HG03139 (cell line): ENCODE data around the gene TMCO2.
A peak's percentile ranks its signal among the peaks of the same experiment; 100 is the strongest.
"Not testable (repeated sequence)": the region's sequence is repeated elsewhere in the genome, so short reads cannot be mapped to it uniquely, and the experiment has no call there.

Source experiments
- ATAC-seq: cut with Tn5 transposase; IDR thresholded peaks from one replicate; pipeline ENCODE4 v1.9.1; 2021; ENCODE audit not compliant: unreplicated experiment

Gene TMCO2

GRCh38 chr1:40247655-40248054, at the start of gene TMCO2:
Gene TMCO2 (plus strand): TSS chr1:40247937. CDS start chr1:40247994, 57 bp downstream.
- ATAC-seq = no peak

GRCh38 chr1:40199126-40199525, 48.6 kb upstream of the TMCO2 start:
- ATAC-seq = no peak

- no peak for ATAC-seq
Observed at GRCh38 chr1:40204856-40205255, 42.9 kb upstream of the TMCO2 start.

GRCh38 chr1:40210511-40211204, 37.1 kb upstream of the TMCO2 start:
- no peak for ATAC-seq

- ATAC-seq = no peak
Observed at GRCh38 chr1:40218333-40218732, 29.4 kb upstream of the TMCO2 start.

GRCh38 chr1:40221471-40221905, 26.2 kb upstream of the TMCO2 start:
- not testable (repeated sequence) for ATAC-seq

GRCh38 chr1:40221977-40222772, 25.6 kb upstream of the TMCO2 start:
- ATAC-seq = no peak

- no peak for ATAC-seq
Observed at GRCh38 chr1:40224040-40224439, 23.7 kb upstream of the TMCO2 start.

- no peak for ATAC-seq
Observed at GRCh38 chr1:40226192-40226591, 21.5 kb upstream of the TMCO2 start.

GRCh38 chr1:40232444-40232843, 15.3 kb upstream of the TMCO2 start:
- ATAC-seq = peak; percentile 89

- no peak for ATAC-seq
Observed at GRCh38 chr1:40239626-40240025, 8.1 kb upstream of the TMCO2 start.

GRCh38 chr1:40240390-40240789, 7.3 kb upstream of the TMCO2 start:
- no peak for ATAC-seq

GRCh38 chr1:40241362-40241761, 6.4 kb upstream of the TMCO2 start:
- no peak for ATAC-seq

- ATAC-seq = no peak
Observed at GRCh38 chr1:40243351-40243750, 4.4 kb upstream of the TMCO2 start.

GRCh38 chr1:40244138-40244744, 3.5 kb upstream of the TMCO2 start:
- ATAC-seq = no peak

GRCh38 chr1:40245686-40246085, 2.1 kb upstream of the TMCO2 start:
- no peak for ATAC-seq

- no peak for ATAC-seq
Observed at GRCh38 chr1:40248412-40248811, 675 bp downstream of the TMCO2 start.

GRCh38 chr1:40251456-40251855, 3.7 kb downstream of the TMCO2 start:
- no peak for ATAC-seq

- no peak for ATAC-seq
Observed at GRCh38 chr1:40252601-40253000, 4.9 kb downstream of the TMCO2 start.

- no peak for ATAC-seq
Observed at GRCh38 chr1:40255231-40255630, 7.5 kb downstream of the TMCO2 start.

- ATAC-seq = no peak
Observed at GRCh38 chr1:40256401-40257084, 8.8 kb downstream of the TMCO2 start.
